Neural progenitor cell (in vitro differentiated cells): ENCODE data around the gene TLCD2. TPM values are rescaled to one million over a fixed set of nuclear protein-coding genes. Genes with fewer than 3 reads are reported as not detected.

Source experiments
- DNase-seq: peaks from one replicate; pipeline ENCODE4 v3.0.0-alpha.2; 2016; ENCODE audit warnings: low spot score
- H2AFZ ChIP-seq: fragments of 200-600 bp; sonication (generic); replicated peaks from 2 replicates; pipeline ENCODE4 v1.6.1; 2016; ENCODE audit warnings: antibody characterized with exemption
- H3F3A ChIP-seq: fragments of 200-600 bp; sonication (generic); 2 replicates; pipeline ENCODE4 v1.6.1; 2016; ENCODE audit warnings: antibody characterized with exemption, low read depth
- H3K27ac ChIP-seq: fragments of 200-600 bp; sonication (generic); 2 replicates; pipeline ENCODE4 v1.5.1; 2016; ENCODE audit warnings: mild to moderate bottlenecking
- H3K27me3 ChIP-seq: fragments of 200-600 bp; sonication (generic); 2 replicates; pipeline ENCODE4 v1.6.1; 2016; ENCODE audit warnings: mild to moderate bottlenecking, moderate library complexity
- H3K36me3 ChIP-seq: fragments of 200-600 bp; sonication (generic); 2 replicates; pipeline ENCODE4 v1.5.1; 2016
- H3K4me1 ChIP-seq: fragments of 200-600 bp; sonication (generic); 2 replicates; pipeline ENCODE4 v1.6.1; 2016; ENCODE audit warnings: mixed run types
- H3K4me2 ChIP-seq: fragments of 200-600 bp; sonication (generic); 2 replicates; pipeline ENCODE4 v1.6.1; 2016
- H3K4me3 ChIP-seq: fragments of 200-600 bp; sonication (generic); 2 replicates; pipeline ENCODE4 v1.5.1; 2016
- H3K79me2 ChIP-seq: fragments of 200-600 bp; sonication (generic); 2 replicates; pipeline ENCODE4 v1.6.1; 2016; ENCODE audit warnings: low read depth
- H3K9ac ChIP-seq: fragments of 200-600 bp; sonication (generic); 2 replicates; pipeline ENCODE4 v1.6.1; 2016
- H3K9me3 ChIP-seq: fragments of 200-600 bp; sonication (generic); 2 replicates; pipeline ENCODE4 v1.5.1; 2016; ENCODE audit warnings: low read depth
- H4K20me1 ChIP-seq: fragments of 200-600 bp; sonication (generic); 2 replicates; pipeline ENCODE4 v1.6.1; 2016; ENCODE audit warnings: low read depth
- H3K27ac Mint-ChIP-seq: 3 replicates; pipeline ENCODE4 v1.8.0; 2021; ENCODE audit warnings: mixed read lengths
- H3K27me3 Mint-ChIP-seq: 2 replicates; pipeline ENCODE4 v1.8.0; 2022; ENCODE audit warnings: low read depth, mild to moderate bottlenecking, inconsistent platforms, moderate library complexity, mixed read lengths; ENCODE audit not compliant: insufficient read depth
- H3K36me3 Mint-ChIP-seq: 3 replicates; pipeline ENCODE4 v1.8.0; 2021; ENCODE audit warnings: mixed read lengths
- H3K4me1 Mint-ChIP-seq: 3 replicates; pipeline ENCODE4 v1.8.0; 2021; ENCODE audit warnings: mixed read lengths
- H3K4me3 Mint-ChIP-seq: 3 replicates; pipeline ENCODE4 v1.8.0; 2021; ENCODE audit warnings: mild to moderate bottlenecking, moderate library complexity, mixed read lengths
- H3K9me3 Mint-ChIP-seq: 3 replicates; pipeline ENCODE4 v1.8.0; 2020; ENCODE audit warnings: mixed read lengths
- EZH2 ChIP-seq: fragments of 200-600 bp; sonication (generic); IDR thresholded peaks from 2 replicates; pipeline ENCODE4 v1.6.1; 2017; ENCODE audit warnings: antibody characterized with exemption, mild to moderate bottlenecking, moderate library complexity
- EZH2phosphoT487 ChIP-seq: fragments of 200-600 bp; sonication (generic); IDR thresholded peaks from 2 replicates; pipeline ENCODE4 v1.6.1; 2017; ENCODE audit warnings: antibody characterized with exemption
- total RNA-seq: library from RNA; depleted of rRNA; stranded (reverse); fragments of >200 nt; gene quantifications from 2 replicates; pipeline ENCODE4 v1.2.3, GENCODE V29; 2015; ENCODE audit warnings: low replicate concordance
- TF ChIP-seq, protein P1 (sequence below): fragments of 200-600 bp; sonication (generic); IDR thresholded peaks from 2 replicates; pipeline ENCODE4 v1.5.1; 2017; ENCODE audit warnings: antibody characterized with exemption, mild to moderate bottlenecking

The TLCD2 gene
- total RNA-seq, 1 donor from 2014 or later: 0.15 TPM

DNA sequence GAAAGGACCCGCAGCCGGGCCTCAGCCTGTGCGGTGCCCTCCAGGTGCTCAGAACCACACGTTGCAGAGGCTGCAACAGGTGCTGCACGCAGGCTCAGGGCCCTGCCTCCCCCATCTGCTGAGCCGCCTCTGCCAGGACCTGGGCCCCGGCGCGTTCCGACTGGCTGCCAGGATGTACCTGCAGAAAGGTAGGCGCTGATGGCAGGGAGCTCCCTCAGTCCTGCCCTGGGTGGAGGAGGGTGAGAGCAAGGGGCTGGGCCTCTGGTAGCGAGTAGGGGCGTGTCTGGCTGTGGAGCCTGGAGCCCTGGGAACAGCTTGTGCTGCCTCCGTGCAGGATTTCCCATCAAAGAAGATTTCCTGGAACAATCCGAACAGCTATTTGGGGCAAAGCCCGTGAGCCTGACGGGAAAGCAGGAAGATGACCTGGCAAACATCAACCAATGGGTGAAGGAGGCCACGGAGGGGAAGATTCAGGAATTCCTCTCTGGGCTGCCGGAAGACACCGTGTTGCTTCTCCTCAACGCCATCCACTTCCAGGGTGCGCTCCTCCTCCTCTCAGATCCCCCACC is 36.9 kb upstream of the TLCD2 start:
- Histone ChIP-seq H3K4me2 (no peak overlapping the region), H3K4me3 (no peak overlapping the region), H3K27me3 (no peaks in the 10 kb centered on the region), H3F3A (peaks cover 2% of the 10 kb centered on the region), H3K36me3 (no peaks in the 10 kb centered on the region), H3K79me2 (no peaks in the 10 kb centered on the region), H3K9ac (no peak overlapping the region), H4K20me1 (no peaks in the 10 kb centered on the region), H2AFZ (no peak overlapping the region), H3K9me3 (no peaks in the 10 kb centered on the region), H3K4me1 (no peaks in the 10 kb centered on the region), H3K27ac (no peak overlapping the region)
- H3K9me3 Mint-ChIP-seq: no peaks in the 10 kb centered on the region
- H3K27ac Mint-ChIP-seq: no peak overlapping the region
- H3K4me3 Mint-ChIP-seq: no peak overlapping the region
- TF ChIP-seq EZH2phosphoT487: no peak
- no peak for TF ChIP-seq EZH2
- TF ChIP-seq, protein P1, sequence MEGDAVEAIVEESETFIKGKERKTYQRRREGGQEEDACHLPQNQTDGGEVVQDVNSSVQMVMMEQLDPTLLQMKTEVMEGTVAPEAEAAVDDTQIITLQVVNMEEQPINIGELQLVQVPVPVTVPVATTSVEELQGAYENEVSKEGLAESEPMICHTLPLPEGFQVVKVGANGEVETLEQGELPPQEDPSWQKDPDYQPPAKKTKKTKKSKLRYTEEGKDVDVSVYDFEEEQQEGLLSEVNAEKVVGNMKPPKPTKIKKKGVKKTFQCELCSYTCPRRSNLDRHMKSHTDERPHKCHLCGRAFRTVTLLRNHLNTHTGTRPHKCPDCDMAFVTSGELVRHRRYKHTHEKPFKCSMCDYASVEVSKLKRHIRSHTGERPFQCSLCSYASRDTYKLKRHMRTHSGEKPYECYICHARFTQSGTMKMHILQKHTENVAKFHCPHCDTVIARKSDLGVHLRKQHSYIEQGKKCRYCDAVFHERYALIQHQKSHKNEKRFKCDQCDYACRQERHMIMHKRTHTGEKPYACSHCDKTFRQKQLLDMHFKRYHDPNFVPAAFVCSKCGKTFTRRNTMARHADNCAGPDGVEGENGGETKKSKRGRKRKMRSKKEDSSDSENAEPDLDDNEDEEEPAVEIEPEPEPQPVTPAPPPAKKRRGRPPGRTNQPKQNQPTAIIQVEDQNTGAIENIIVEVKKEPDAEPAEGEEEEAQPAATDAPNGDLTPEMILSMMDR: no peak
- H3K36me3 Mint-ChIP-seq: no peaks in the 10 kb centered on the region
- H3K4me1 Mint-ChIP-seq: peaks cover 4% of the 10 kb centered on the region
- H3K27me3 Mint-ChIP-seq: peaks cover 13% of the 10 kb centered on the region
- DNase-seq: no peak

DNA sequence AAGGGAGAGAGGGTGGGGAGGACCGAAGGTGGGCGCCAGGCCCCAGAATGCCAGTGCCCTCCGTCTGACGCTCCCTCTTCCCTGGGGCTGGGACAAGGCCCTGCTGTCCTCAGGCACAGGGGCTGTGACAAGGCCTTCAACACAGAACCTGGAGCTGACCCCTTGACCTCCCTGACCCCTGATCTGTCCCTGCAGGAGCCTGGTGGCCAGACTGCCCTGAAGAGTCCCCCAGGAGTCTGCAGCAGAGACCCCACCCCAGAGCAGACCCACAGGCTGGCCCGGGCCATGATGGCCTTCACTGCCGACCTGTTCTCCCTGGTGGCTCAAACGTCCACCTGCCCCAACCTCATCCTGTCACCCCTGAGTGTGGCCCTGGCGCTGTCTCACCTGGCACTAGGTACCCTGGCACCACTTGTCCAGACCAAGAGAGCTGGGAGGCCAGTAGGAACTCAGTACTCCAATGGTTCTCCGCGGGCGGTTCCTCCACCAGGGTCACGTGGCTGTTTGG is 35.4 kb upstream of the TLCD2 start:
- no peaks in the 10 kb centered on the region for H3K36me3 ChIP-seq
- H3K79me2 ChIP-seq: no peaks in the 10 kb centered on the region

DNA sequence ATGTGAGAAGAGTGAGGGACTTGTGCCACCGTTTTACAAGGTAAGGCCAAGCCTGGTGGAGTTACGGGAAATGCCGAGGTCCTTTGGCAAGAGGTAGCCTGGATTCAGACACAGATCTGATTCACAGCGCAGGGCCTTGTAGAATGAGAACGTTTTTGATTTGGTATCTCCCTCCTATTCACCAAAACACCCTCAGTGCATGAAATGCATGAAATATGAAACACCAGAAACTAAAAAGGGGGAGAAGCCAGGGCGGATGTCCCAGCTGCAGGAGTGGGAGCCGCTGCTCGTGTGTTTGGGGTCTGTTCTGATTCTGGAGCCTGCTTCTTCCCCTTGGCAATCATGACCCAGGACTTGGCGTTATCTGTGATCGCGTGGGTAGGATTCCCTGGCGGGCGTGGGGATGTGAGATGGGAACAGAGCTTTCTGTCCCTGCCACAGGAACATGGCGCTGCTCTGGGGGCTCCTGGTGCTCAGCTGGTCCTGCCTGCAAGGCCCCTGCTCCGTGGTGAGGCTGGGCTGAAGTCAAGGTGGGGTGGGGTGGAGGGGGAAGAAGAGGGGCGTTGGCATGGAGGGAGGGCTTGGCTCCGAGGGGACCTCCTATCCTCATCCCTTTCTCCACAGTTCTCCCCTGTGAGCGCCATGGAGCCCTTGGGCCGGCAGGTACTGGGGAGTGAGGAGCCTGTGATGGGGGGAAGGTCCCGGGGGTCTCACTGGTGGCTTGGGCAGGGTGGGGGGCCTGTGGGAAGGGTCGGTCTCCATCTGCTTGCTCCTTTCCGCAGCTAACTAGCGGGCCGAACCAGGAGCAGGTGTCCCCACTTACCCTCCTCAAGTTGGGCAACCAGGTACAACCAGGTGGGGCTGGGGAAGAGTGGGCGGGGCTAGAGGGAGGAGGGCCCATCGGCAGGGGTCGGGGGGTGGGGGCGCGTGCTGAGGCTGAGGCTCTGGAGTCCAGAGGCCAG is 34.7 kb upstream of the TLCD2 start:
- H3K4me2 ChIP-seq: no peak overlapping the region
- H3F3A ChIP-seq: peaks cover 2% of the 10 kb centered on the region
- no peak overlapping the region for H2AFZ ChIP-seq
- Mint-ChIP-seq H3K27ac (no peak overlapping the region), H3K36me3 (no peaks in the 10 kb centered on the region), H3K4me1 (peaks cover 2% of the 10 kb centered on the region), H3K4me3 (no peak overlapping the region), H3K9me3 (no peaks in the 10 kb centered on the region), H3K27me3 (peaks cover 13% of the 10 kb centered on the region)
- no peaks in the 10 kb centered on the region for H3K36me3 ChIP-seq
- no peak overlapping the region for H3K27ac ChIP-seq
- no peaks in the 10 kb centered on the region for H3K27me3 ChIP-seq
- H3K4me3 ChIP-seq: no peak overlapping the region
- H3K9ac ChIP-seq: no peak overlapping the region
- no peaks in the 10 kb centered on the region for H4K20me1 ChIP-seq
- H3K9me3 ChIP-seq: no peaks in the 10 kb centered on the region
- TF ChIP-seq EZH2phosphoT487: no peak
- TF ChIP-seq, protein P1: no peak
- TF ChIP-seq EZH2: no peak
- H3K4me1 ChIP-seq: no peaks in the 10 kb centered on the region
- H3K79me2 ChIP-seq: no peaks in the 10 kb centered on the region
- DNase-seq: no peak

More for the DNA sequence above, 35.4 kb upstream of the TLCD2 start:
- TF ChIP-seq EZH2: no peak
- TF ChIP-seq EZH2phosphoT487: no peak
- TF ChIP-seq, protein P1: no peak
- peaks cover 13% of the 10 kb centered on the region for H3K27me3 Mint-ChIP-seq
- DNase-seq: no peak
- H3K36me3 Mint-ChIP-seq: no peaks in the 10 kb centered on the region
- Histone ChIP-seq H3K4me1 (no peaks in the 10 kb centered on the region), H3K4me2 (no peak overlapping the region), H3F3A (peaks cover 2% of the 10 kb centered on the region), H3K27me3 (no peaks in the 10 kb centered on the region), H4K20me1 (no peaks in the 10 kb centered on the region), H3K4me3 (no peak overlapping the region), H3K9me3 (no peaks in the 10 kb centered on the region), H3K9ac (no peak overlapping the region), H3K27ac (no peak overlapping the region), H2AFZ (no peak overlapping the region)
- H3K27ac Mint-ChIP-seq: no peak overlapping the region
- H3K4me3 Mint-ChIP-seq: no peak overlapping the region
- no peaks in the 10 kb centered on the region for H3K9me3 Mint-ChIP-seq
- peaks cover 2% of the 10 kb centered on the region for H3K4me1 Mint-ChIP-seq
